Prostate gland (tissue), 2 donors: ENCODE results near the gene MDC1.

Experiments
- CTCF ChIP-seq, 4 experiments: fragments of 200-600 bp in 2 of 4; fragments of 450-650 bp in 2 of 4; sonication (generic) in 2 of 4; IDR thresholded peaks; 1 replicate in 3 of 4; 2 replicates in 1 of 4; pipeline ENCODE4 v1.5.1; 2016 to 2019; ENCODE audit warnings: antibody characterized with exemption in 4 of 4, mild to moderate bottlenecking in 2 of 4, moderate library complexity in 2 of 4
- POLR2A ChIP-seq: fragments of 450-650 bp; IDR thresholded peaks from one replicate; pipeline ENCODE4 v1.6.1; 2016; ENCODE audit warnings: antibody characterized with exemption, mild to moderate bottlenecking
- POLR2AphosphoS5 ChIP-seq: sonication (generic); formaldehyde crosslinking; IDR thresholded peaks from one replicate; pipeline ENCODE4 v1.6.1; 2017; ENCODE audit warnings: antibody characterized with exemption

GRCh38 chr6:30709101-30709868 is 7.8 kb downstream of the MDC1 start:
- no peak for TF ChIP-seq CTCF (IDR thresholded peaks at IDR 0.05)
- TF ChIP-seq POLR2AphosphoS5, result no peak
- TF ChIP-seq POLR2A, result no peak
